SK-N-SH treated with all-trans-retinoic acid at 6 μM for 48 hours (cell line): ENCODE results near the gene SMARCA4.

ENCODE experiments used
- CSDC2 ChIP-seq: fragments of 250-450 bp; sonication (Bioruptor Pico); IDR thresholded peaks from 2 replicates; pipeline ENCODE4 v1.5.0; 2020; ENCODE audit warnings: mild to moderate bottlenecking, moderate library complexity
- RARB ChIP-seq: fragments of 250-450 bp; sonication (Bioruptor Pico); IDR thresholded peaks from 2 replicates; pipeline ENCODE4 v1.8.0; 2021; ENCODE audit warnings: mild to moderate bottlenecking, moderate library complexity

GRCh38 chr19:10920781-10921180 lies 40.0 kb upstream of the SMARCA4 start:
- no peak for TF ChIP-seq RARB (CRISPR knock-in tag)
- TF ChIP-seq CSDC2 (CRISPR knock-in tag), result no peak
